ENCODE data around the gene NUP153. TPM values are rescaled to one million over a fixed set of nuclear protein-coding genes. Genes with fewer than 3 reads are reported as not detected.

Gene NUP153
- total RNA-seq, 1 donor from 2014 or later: 31.0 TPM

DNA sequence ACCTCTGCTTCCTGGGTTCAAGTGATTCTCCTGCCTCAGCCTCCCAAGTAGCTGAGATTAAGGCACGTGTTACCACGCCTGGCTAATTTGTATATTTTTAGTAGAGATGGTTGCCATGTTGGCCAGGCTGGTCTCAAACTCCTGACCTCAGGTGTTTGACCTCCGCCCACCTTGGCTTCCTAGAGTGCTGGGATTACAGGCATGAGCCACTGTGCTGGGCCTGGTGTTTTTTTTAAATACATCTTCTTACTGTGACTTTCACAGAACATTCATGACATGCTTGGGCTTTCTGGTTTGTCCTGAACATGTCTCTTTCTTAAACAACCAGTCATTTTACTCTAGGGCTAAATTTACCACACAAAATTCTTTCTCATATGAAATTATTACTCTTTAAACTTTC, 141.3 kb downstream of the NUP153 start:
- no peak for DNase-seq (ENCODE audit: low read depth)

Other genes starting within 250 kb of the NUP153 start
- gene FAM8A1, start 106.6 kb downstream of the NUP153 start, total RNA-seq: 25.7 and 28.1 TPM in 2 replicates